ENCODE results near the gene ME3. TPM values are rescaled to one million over a fixed set of nuclear protein-coding genes. Genes with fewer than 3 reads are reported as not detected.

Gene ME3
- polyA plus RNA-seq, 1 donor (not counting 4 experiments of a cell fraction or from before 2014, with no cell fraction given): 1.0 TPM

DNA sequence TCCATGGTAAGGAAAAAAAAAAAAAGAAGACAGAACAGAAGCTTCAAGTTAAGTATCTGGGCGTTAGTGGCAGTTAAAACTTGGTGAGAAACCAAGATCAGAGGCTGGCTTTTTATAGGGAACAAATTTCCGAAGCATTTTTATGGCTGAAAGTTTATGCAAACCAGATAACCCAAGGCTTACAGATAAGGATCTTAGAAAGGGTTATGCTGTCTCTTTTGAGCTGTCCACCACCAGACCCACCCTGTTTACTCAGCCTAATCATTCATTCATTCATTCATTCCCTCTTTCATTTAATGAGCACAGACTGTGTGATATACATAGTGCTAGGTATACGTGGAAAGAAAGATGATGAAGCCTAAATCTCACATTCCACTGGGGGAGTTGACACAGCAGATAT, 89.5 kb downstream of the ME3 start:
- Histone ChIP-seq H3K79me2 (ENCODE audit: control insufficient read depth, insufficient read depth, low read length) (no peaks in the 10 kb centered on the region), H3K4me2 (ENCODE audit: control insufficient read depth, extremely low read depth, insufficient read depth, low read depth, low read length) (no peak overlapping the region), H3K9me3 (ENCODE audit: control insufficient read depth, low read depth, low read length) (no peaks in the 10 kb centered on the region), H3K9ac (ENCODE audit: control insufficient read depth, extremely low read depth, insufficient read depth, low read length) (no peak overlapping the region), H3K27me3 (ENCODE audit: control insufficient read depth, extremely low read depth, insufficient read depth, low read length) (no peaks in the 10 kb centered on the region), H2AFZ (ENCODE audit: control insufficient read depth, low read length) (no peak overlapping the region), H4K20me1 (ENCODE audit: control insufficient read depth, extremely low read depth, insufficient read depth, low read length) (no peaks in the 10 kb centered on the region), H3K4me1 (ENCODE audit: control insufficient read depth, extremely low read depth, insufficient read depth, low read length) (peaks cover 16% of the 10 kb centered on the region), H3K9me1 (ENCODE audit: control insufficient read depth, extremely low read depth, insufficient read depth, low read length) (no peaks in the 10 kb centered on the region), H3K36me3 (ENCODE audit: control insufficient read depth in 2 of 2, extremely low read depth in 1 of 2, insufficient read depth in 2 of 2, low read length in 2 of 2) (no peaks in the 10 kb centered on the region), H3K4me3 (ENCODE audit: control insufficient read depth in 2 of 3, extremely low read depth in 1 of 3, insufficient read depth in 2 of 3, low read depth in 1 of 3, low read length in 3 of 3) (no peak overlapping the region), H3K27ac (ENCODE audit: control insufficient read depth, insufficient read depth, low read length) (no peak overlapping the region)
- no peak for FAIRE-seq
- TF ChIP-seq EZH2 (IDR thresholded peaks at IDR 0.05; ENCODE audit: low read length): no peak
- TF ChIP-seq, protein P1, sequence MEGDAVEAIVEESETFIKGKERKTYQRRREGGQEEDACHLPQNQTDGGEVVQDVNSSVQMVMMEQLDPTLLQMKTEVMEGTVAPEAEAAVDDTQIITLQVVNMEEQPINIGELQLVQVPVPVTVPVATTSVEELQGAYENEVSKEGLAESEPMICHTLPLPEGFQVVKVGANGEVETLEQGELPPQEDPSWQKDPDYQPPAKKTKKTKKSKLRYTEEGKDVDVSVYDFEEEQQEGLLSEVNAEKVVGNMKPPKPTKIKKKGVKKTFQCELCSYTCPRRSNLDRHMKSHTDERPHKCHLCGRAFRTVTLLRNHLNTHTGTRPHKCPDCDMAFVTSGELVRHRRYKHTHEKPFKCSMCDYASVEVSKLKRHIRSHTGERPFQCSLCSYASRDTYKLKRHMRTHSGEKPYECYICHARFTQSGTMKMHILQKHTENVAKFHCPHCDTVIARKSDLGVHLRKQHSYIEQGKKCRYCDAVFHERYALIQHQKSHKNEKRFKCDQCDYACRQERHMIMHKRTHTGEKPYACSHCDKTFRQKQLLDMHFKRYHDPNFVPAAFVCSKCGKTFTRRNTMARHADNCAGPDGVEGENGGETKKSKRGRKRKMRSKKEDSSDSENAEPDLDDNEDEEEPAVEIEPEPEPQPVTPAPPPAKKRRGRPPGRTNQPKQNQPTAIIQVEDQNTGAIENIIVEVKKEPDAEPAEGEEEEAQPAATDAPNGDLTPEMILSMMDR (optimal IDR thresholded peaks at IDR 0.05 in 1 of 3, IDR thresholded peaks at IDR 0.05 in 1 of 3, conservative IDR thresholded peaks at IDR 0.05 in 1 of 3; ENCODE audit: extremely low read depth in 1 of 3, insufficient read depth in 2 of 3, low read length in 3 of 3): no peak
- no peak for DNase-seq (ENCODE audit: low read depth, low spot score)
- dilution Hi-C loops (cut with MboI; ENCODE audit: extremely low pct_ligation_motif_present, low sequenced_read_pairs): no loop called here

DNA sequence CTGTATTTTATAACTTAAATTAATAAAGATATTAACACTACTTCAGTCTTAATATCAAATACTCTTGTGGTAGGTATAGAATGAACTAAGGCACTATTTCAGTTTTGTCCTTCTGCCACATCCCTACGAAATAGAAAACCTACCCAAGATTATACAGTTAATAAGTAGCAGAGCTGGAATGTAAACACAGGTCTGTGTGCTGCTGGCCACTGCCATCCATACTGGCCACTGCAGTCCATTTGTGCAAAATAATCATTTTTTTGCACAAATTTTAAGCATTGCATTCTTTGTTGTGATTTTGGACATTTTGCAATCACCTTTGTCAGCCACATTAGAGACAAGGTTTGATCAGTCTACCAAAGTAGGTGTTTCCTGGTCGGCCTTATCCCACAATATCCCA, 91.9 kb downstream of the ME3 start:
- H3K9ac ChIP-seq (ENCODE audit: control insufficient read depth, extremely low read depth, insufficient read depth, low read length): no peak overlapping the region
- H3K27ac ChIP-seq (ENCODE audit: control insufficient read depth, insufficient read depth, low read length): no peak overlapping the region
- H3K4me2 ChIP-seq (ENCODE audit: control insufficient read depth, extremely low read depth, insufficient read depth, low read depth, low read length): no peak overlapping the region
- no peak overlapping the region for H3K4me3 ChIP-seq (ENCODE audit: control insufficient read depth in 2 of 3, extremely low read depth in 1 of 3, insufficient read depth in 2 of 3, low read depth in 1 of 3, low read length in 3 of 3)
- dilution Hi-C loops (cut with MboI; ENCODE audit: extremely low pct_ligation_motif_present, low sequenced_read_pairs): no loop called here
- H3K4me1 ChIP-seq (ENCODE audit: control insufficient read depth, extremely low read depth, insufficient read depth, low read length): peaks cover 18% of the 10 kb centered on the region
- TF ChIP-seq, protein P1 (optimal IDR thresholded peaks at IDR 0.05 in 1 of 3, IDR thresholded peaks at IDR 0.05 in 1 of 3, conservative IDR thresholded peaks at IDR 0.05 in 1 of 3; ENCODE audit: extremely low read depth in 1 of 3, insufficient read depth in 2 of 3, low read length in 3 of 3): no peak
- no peak for TF ChIP-seq EZH2 (IDR thresholded peaks at IDR 0.05; ENCODE audit: low read length)
- no peak overlapping the region for H2AFZ ChIP-seq (ENCODE audit: control insufficient read depth, low read length)
- DNase-seq (ENCODE audit: low read depth, low spot score) (no peak), FAIRE-seq (no peak)
- no peaks in the 10 kb centered on the region for H4K20me1 ChIP-seq (ENCODE audit: control insufficient read depth, extremely low read depth, insufficient read depth, low read length)
- H3K79me2 ChIP-seq (ENCODE audit: control insufficient read depth, insufficient read depth, low read length): no peaks in the 10 kb centered on the region
- H3K9me3 ChIP-seq (ENCODE audit: control insufficient read depth, low read depth, low read length): no peaks in the 10 kb centered on the region
- H3K36me3 ChIP-seq (ENCODE audit: control insufficient read depth in 2 of 2, extremely low read depth in 1 of 2, insufficient read depth in 2 of 2, low read length in 2 of 2): no peaks in the 10 kb centered on the region
- H3K9me1 ChIP-seq (ENCODE audit: control insufficient read depth, extremely low read depth, insufficient read depth, low read length): no peaks in the 10 kb centered on the region
- H3K27me3 ChIP-seq (ENCODE audit: control insufficient read depth, extremely low read depth, insufficient read depth, low read length): no peaks in the 10 kb centered on the region
